Ovary (tissue), 3 donors: ENCODE data around the gene BACH2.

Source experiments
- EP300 ChIP-seq: sonication (generic); formaldehyde crosslinking; IDR thresholded peaks from one replicate; pipeline ENCODE4 v1.6.1; 2017; ENCODE audit warnings: antibody characterized with exemption
- POLR2A ChIP-seq: fragments of 450-650 bp; IDR thresholded peaks from one replicate; pipeline ENCODE4 v1.6.1; 2017; ENCODE audit warnings: antibody characterized with exemption, mild to moderate bottlenecking, moderate library complexity
- TF ChIP-seq, protein P1 (sequence below), 3 donors: fragments of 450-650 bp in 2 of 3; fragments of 200-600 bp in 1 of 3; IDR thresholded peaks; one replicate each; pipeline versions ENCODE4 v1.5.1 to v1.8.0; 2016 to 2022; ENCODE audit warnings: antibody characterized with exemption in 3 of 3, mild to moderate bottlenecking in 1 of 3
- donor health status: DM: no; HTN: no; CAD: no.

DNA sequence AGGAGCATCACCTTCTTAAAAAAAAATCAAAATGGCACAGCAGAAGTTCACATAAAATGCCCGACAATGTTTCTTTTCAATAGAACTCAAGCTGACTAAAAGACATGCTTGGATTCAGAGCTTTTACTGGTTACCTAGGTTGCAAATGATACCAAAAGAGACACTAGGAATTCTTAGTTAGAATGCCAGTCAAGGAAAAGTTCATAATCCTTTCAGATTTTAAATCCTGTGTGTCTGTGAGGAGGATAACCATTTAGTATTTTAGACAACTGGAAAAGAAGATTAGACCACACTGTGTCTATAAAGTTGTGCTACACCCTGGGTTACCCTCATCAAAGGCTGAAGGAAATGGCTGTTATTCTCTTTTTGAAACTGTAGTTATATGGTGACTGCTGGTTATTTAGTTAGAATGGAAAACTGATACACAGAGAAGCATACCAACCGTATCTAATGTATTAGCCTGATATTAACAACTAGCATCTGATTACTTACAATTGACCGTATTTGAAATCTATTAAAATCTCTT, 262.8 kb downstream of the BACH2 start:
- TF ChIP-seq, protein P1, sequence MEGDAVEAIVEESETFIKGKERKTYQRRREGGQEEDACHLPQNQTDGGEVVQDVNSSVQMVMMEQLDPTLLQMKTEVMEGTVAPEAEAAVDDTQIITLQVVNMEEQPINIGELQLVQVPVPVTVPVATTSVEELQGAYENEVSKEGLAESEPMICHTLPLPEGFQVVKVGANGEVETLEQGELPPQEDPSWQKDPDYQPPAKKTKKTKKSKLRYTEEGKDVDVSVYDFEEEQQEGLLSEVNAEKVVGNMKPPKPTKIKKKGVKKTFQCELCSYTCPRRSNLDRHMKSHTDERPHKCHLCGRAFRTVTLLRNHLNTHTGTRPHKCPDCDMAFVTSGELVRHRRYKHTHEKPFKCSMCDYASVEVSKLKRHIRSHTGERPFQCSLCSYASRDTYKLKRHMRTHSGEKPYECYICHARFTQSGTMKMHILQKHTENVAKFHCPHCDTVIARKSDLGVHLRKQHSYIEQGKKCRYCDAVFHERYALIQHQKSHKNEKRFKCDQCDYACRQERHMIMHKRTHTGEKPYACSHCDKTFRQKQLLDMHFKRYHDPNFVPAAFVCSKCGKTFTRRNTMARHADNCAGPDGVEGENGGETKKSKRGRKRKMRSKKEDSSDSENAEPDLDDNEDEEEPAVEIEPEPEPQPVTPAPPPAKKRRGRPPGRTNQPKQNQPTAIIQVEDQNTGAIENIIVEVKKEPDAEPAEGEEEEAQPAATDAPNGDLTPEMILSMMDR (IDR thresholded peaks at IDR 0.05): no peak
- TF ChIP-seq POLR2A: no peak
- no peak for TF ChIP-seq EP300
